Neural progenitor cell (in vitro differentiated cells): ENCODE data around the gene EFCC1. TPM values are rescaled to one million over a fixed set of nuclear protein-coding genes. Genes with fewer than 3 reads are reported as not detected.

Source experiments
- DNase-seq: peaks from one replicate; pipeline ENCODE4 v3.0.0-alpha.2; 2016; ENCODE audit warnings: low spot score
- H2AFZ ChIP-seq: fragments of 200-600 bp; sonication (generic); replicated peaks from 2 replicates; pipeline ENCODE4 v1.6.1; 2016; ENCODE audit warnings: antibody characterized with exemption
- H3F3A ChIP-seq: fragments of 200-600 bp; sonication (generic); 2 replicates; pipeline ENCODE4 v1.6.1; 2016; ENCODE audit warnings: antibody characterized with exemption, low read depth
- H3K27ac ChIP-seq: fragments of 200-600 bp; sonication (generic); 2 replicates; pipeline ENCODE4 v1.5.1; 2016; ENCODE audit warnings: mild to moderate bottlenecking
- H3K27me3 ChIP-seq: fragments of 200-600 bp; sonication (generic); 2 replicates; pipeline ENCODE4 v1.6.1; 2016; ENCODE audit warnings: mild to moderate bottlenecking, moderate library complexity
- H3K36me3 ChIP-seq: fragments of 200-600 bp; sonication (generic); 2 replicates; pipeline ENCODE4 v1.5.1; 2016
- H3K4me1 ChIP-seq: fragments of 200-600 bp; sonication (generic); 2 replicates; pipeline ENCODE4 v1.6.1; 2016; ENCODE audit warnings: mixed run types
- H3K4me2 ChIP-seq: fragments of 200-600 bp; sonication (generic); 2 replicates; pipeline ENCODE4 v1.6.1; 2016
- H3K4me3 ChIP-seq: fragments of 200-600 bp; sonication (generic); 2 replicates; pipeline ENCODE4 v1.5.1; 2016
- H3K79me2 ChIP-seq: fragments of 200-600 bp; sonication (generic); 2 replicates; pipeline ENCODE4 v1.6.1; 2016; ENCODE audit warnings: low read depth
- H3K9ac ChIP-seq: fragments of 200-600 bp; sonication (generic); 2 replicates; pipeline ENCODE4 v1.6.1; 2016
- H3K9me3 ChIP-seq: fragments of 200-600 bp; sonication (generic); 2 replicates; pipeline ENCODE4 v1.5.1; 2016; ENCODE audit warnings: low read depth
- H4K20me1 ChIP-seq: fragments of 200-600 bp; sonication (generic); 2 replicates; pipeline ENCODE4 v1.6.1; 2016; ENCODE audit warnings: low read depth
- H3K27ac Mint-ChIP-seq: 3 replicates; pipeline ENCODE4 v1.8.0; 2021; ENCODE audit warnings: mixed read lengths
- H3K27me3 Mint-ChIP-seq: 2 replicates; pipeline ENCODE4 v1.8.0; 2022; ENCODE audit warnings: low read depth, mild to moderate bottlenecking, inconsistent platforms, moderate library complexity, mixed read lengths; ENCODE audit not compliant: insufficient read depth
- H3K36me3 Mint-ChIP-seq: 3 replicates; pipeline ENCODE4 v1.8.0; 2021; ENCODE audit warnings: mixed read lengths
- H3K4me1 Mint-ChIP-seq: 3 replicates; pipeline ENCODE4 v1.8.0; 2021; ENCODE audit warnings: mixed read lengths
- H3K4me3 Mint-ChIP-seq: 3 replicates; pipeline ENCODE4 v1.8.0; 2021; ENCODE audit warnings: mild to moderate bottlenecking, moderate library complexity, mixed read lengths
- H3K9me3 Mint-ChIP-seq: 3 replicates; pipeline ENCODE4 v1.8.0; 2020; ENCODE audit warnings: mixed read lengths
- EZH2 ChIP-seq: fragments of 200-600 bp; sonication (generic); IDR thresholded peaks from 2 replicates; pipeline ENCODE4 v1.6.1; 2017; ENCODE audit warnings: antibody characterized with exemption, mild to moderate bottlenecking, moderate library complexity
- EZH2phosphoT487 ChIP-seq: fragments of 200-600 bp; sonication (generic); IDR thresholded peaks from 2 replicates; pipeline ENCODE4 v1.6.1; 2017; ENCODE audit warnings: antibody characterized with exemption
- total RNA-seq: library from RNA; depleted of rRNA; stranded (reverse); fragments of >200 nt; gene quantifications from 2 replicates; pipeline ENCODE4 v1.2.3, GENCODE V29; 2015; ENCODE audit warnings: low replicate concordance
- TF ChIP-seq, protein P1 (sequence below): fragments of 200-600 bp; sonication (generic); IDR thresholded peaks from 2 replicates; pipeline ENCODE4 v1.5.1; 2017; ENCODE audit warnings: antibody characterized with exemption, mild to moderate bottlenecking

Gene EFCC1
- total RNA-seq, 1 donor from 2014 or later = 1.1 TPM

DNA sequence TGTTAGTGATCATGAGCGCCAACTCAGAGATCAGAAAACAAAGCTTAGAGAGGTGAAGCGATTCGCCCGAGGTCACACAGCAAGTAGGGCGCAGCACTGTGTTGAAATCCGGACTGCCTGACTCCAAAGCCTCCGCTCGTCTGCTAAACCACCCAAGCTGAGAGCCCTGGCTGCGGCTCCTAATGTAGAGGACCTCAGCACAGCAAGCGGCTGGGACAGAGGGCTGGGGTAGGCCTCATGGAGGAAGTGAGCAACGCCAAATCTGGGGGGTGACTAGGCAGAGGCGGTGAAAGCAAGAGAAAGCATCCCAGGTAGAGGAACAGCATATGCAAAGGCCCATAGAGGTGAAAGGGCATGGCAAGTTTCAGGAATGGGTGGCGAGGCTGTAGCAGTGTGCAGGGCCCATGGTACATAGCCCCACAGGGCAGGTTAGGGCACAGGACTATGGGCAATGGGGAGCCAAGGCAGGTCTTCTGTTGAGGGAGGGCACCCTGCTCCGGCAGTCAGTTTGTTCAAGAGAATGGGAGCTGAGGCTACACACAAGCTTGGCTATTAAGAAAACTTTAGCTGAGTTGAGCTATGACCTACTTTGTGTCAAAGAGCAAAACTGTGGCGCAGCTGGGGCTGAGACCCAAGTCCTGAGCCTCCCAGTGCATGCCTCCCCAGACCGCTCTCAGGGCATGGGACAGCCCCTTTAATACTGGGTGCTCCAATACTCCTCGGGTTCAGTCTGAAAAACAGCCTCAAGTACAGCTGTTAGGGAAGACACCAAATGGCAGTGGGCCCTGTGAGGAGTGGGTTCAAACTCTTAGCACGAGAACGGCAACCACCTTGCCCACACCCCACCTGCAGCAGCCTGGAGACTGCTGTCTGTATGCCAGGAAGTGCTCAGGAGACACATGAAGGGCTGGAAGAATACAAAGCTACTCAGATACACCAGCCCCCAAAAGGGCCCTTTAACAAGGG lies 6.2 kb upstream of the EFCC1 start:
- H3K9me3 Mint-ChIP-seq = no peaks in the 10 kb centered on the region
- H3K4me3 ChIP-seq = no peak overlapping the region
- H2AFZ ChIP-seq = no peak overlapping the region
- peak overlapping the region; percentile 84 for H3K4me2 ChIP-seq
- no peaks in the 10 kb centered on the region for H3K36me3 ChIP-seq
- peak overlapping the region; percentile 87 for H3K4me3 Mint-ChIP-seq
- peaks cover 20% of the 10 kb centered on the region for H3K27me3 ChIP-seq
- H3K79me2 ChIP-seq = no peaks in the 10 kb centered on the region
- TF ChIP-seq EZH2phosphoT487 = no peak
- no peak for TF ChIP-seq EZH2
- TF ChIP-seq, protein P1, sequence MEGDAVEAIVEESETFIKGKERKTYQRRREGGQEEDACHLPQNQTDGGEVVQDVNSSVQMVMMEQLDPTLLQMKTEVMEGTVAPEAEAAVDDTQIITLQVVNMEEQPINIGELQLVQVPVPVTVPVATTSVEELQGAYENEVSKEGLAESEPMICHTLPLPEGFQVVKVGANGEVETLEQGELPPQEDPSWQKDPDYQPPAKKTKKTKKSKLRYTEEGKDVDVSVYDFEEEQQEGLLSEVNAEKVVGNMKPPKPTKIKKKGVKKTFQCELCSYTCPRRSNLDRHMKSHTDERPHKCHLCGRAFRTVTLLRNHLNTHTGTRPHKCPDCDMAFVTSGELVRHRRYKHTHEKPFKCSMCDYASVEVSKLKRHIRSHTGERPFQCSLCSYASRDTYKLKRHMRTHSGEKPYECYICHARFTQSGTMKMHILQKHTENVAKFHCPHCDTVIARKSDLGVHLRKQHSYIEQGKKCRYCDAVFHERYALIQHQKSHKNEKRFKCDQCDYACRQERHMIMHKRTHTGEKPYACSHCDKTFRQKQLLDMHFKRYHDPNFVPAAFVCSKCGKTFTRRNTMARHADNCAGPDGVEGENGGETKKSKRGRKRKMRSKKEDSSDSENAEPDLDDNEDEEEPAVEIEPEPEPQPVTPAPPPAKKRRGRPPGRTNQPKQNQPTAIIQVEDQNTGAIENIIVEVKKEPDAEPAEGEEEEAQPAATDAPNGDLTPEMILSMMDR = no peak
- peaks cover 29% of the 10 kb centered on the region for H3F3A ChIP-seq
- no peak overlapping the region for H3K27ac ChIP-seq
- H3K4me1 Mint-ChIP-seq = peaks cover 69% of the 10 kb centered on the region
- DNase-seq = no peak
- peaks cover 45% of the 10 kb centered on the region for H3K4me1 ChIP-seq
- H3K27me3 Mint-ChIP-seq = peaks cover 6% of the 10 kb centered on the region
- no peak overlapping the region for H3K9ac ChIP-seq
- no peaks in the 10 kb centered on the region for H3K9me3 ChIP-seq
- peaks cover 8% of the 10 kb centered on the region for H3K36me3 Mint-ChIP-seq
- peak overlapping the region; percentile 95 for H3K27ac Mint-ChIP-seq
- no peaks in the 10 kb centered on the region for H4K20me1 ChIP-seq

DNA sequence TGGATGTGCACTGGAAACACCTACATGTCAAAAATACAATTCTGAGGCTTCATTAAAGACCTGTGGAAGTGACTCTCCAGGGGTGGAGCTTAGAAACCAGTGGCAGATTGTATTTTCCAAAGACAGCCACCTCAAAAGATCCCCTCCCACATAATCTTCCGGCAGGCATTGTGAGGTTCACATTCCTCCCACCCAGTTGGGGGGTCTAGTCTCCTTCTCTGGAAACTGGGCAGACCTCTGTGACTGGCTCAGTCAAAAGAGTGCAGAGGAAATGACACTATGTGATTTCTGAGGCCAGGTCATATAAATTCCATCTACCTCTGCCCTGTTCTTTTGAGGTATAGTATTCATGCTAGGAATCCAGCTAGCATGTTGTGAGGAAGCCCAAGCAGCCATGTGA lies 5.4 kb upstream of the EFCC1 start:
- H3K36me3 ChIP-seq = no peaks in the 10 kb centered on the region
- H3K4me1 ChIP-seq = peaks cover 54% of the 10 kb centered on the region
- no peak overlapping the region for H3K27ac ChIP-seq
- no peak overlapping the region for H2AFZ ChIP-seq
- no peaks in the 10 kb centered on the region for H3K79me2 ChIP-seq
- peak; percentile 52 for DNase-seq
- peaks cover 77% of the 10 kb centered on the region for H3K4me1 Mint-ChIP-seq
- H4K20me1 ChIP-seq = no peaks in the 10 kb centered on the region
- H3K4me2 ChIP-seq = peak overlapping the region; percentile 4
- no peaks in the 10 kb centered on the region for H3K9me3 ChIP-seq
- H3K4me3 ChIP-seq = no peak overlapping the region
- H3K4me3 Mint-ChIP-seq = peak overlapping the region; percentile 52
- TF ChIP-seq EZH2phosphoT487 (no peak), EZH2 (no peak)
- TF ChIP-seq, protein P1 = no peak
- peaks cover 9% of the 10 kb centered on the region for H3K27me3 Mint-ChIP-seq
- H3K27me3 ChIP-seq = peaks cover 29% of the 10 kb centered on the region
- H3K36me3 Mint-ChIP-seq = peaks cover 8% of the 10 kb centered on the region
- no peaks in the 10 kb centered on the region for H3K9me3 Mint-ChIP-seq
- H3K27ac Mint-ChIP-seq = peak overlapping the region; percentile 97
- H3F3A ChIP-seq = peaks cover 38% of the 10 kb centered on the region
- no peak overlapping the region for H3K9ac ChIP-seq

DNA sequence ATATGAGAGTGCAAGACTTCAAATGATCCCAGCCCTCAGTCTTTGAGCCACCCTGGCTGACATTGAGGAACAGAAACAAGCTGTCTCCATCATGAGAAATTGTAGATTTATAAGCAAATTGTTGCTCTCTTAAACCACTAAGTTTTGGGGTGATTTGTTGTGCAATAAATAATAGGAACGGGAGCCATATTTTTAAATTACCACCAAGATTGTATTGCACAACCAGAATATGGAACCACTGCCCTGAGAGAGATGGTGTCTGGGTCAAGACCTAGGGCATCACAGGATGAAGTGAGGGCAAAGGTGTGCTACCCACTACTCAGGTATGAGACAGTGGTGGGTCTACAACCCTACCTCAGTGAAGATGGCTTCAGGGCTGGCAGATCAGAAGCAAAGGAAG lies 4.9 kb upstream of the EFCC1 start:
- Histone ChIP-seq H3K4me2 (peak overlapping the region; percentile 4), H3K79me2 (no peaks in the 10 kb centered on the region), H3K4me3 (no peak overlapping the region), H3K36me3 (no peaks in the 10 kb centered on the region), H2AFZ (no peak overlapping the region), H4K20me1 (no peaks in the 10 kb centered on the region), H3K9ac (no peak overlapping the region), H3F3A (peaks cover 42% of the 10 kb centered on the region), H3K4me1 (peaks cover 56% of the 10 kb centered on the region), H3K27me3 (peaks cover 34% of the 10 kb centered on the region), H3K9me3 (no peaks in the 10 kb centered on the region), H3K27ac (no peak overlapping the region)
- H3K27ac Mint-ChIP-seq = peak overlapping the region; percentile 97
- H3K36me3 Mint-ChIP-seq = peaks cover 4% of the 10 kb centered on the region
- DNase-seq = no peak
- no peaks in the 10 kb centered on the region for H3K9me3 Mint-ChIP-seq
- TF ChIP-seq EZH2phosphoT487 (no peak), EZH2 (no peak)
- TF ChIP-seq, protein P1 = no peak
- peaks cover 79% of the 10 kb centered on the region for H3K4me1 Mint-ChIP-seq
- no peak overlapping the region for H3K4me3 Mint-ChIP-seq
- peaks cover 9% of the 10 kb centered on the region for H3K27me3 Mint-ChIP-seq
